DMS 273 (cell line): Measurements from ENCODE around the gene EPB41L2.
"Not testable (repeated sequence)": the region's sequence is repeated elsewhere in the genome, so short reads cannot be mapped to it uniquely, and the experiment has no call there.

Experiments used
- DNase-seq: peaks from one replicate; lab custom pipeline; 2025; ENCODE audit not compliant: unreplicated experiment; lab: John Stamatoyannopoulos, UW

Gene EPB41L2

DNA sequence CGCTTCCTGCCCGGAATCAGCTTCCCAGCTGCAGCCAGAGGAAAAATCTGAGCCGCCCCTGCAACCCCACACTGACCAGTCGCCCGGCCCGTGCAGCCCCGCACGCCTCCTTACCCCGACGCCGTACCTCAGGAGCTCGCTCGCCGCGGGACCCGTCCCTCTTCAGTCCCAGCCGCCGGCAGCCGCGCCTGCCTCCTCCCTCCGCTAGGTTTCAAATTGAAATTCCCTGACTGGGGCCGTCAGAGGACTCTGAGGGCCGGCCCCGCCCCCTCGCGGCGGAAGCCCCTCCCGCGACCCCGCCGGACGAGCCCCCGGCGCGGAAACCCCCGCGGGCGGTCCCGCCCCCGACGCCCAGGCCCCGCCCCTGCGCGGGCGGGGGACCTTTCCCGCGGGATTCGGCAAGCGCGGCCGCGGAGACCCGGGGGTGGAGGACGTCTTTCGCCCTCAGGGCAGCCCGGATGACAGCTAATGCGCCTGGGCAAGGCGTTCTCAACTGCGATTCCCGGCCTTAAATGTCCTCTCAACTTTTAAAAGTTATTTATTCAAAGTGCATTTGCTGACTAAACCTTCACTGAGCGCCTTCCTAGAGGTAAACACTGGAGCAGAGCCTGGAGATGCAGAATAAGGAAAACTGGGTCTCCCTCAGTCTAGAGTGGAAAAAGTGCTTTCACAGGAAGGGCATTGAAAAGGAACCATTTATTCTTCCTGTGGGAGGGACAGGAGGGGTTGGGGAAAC, at the start of gene EPB41L2:
Gene EPB41L2, minus strand, starts transcription at position 218 of the 736 bp plus-strand sequence. CDS start 106,760 bp downstream, outside the sequence.
- peak; percentile 92 for DNase-seq

DNA sequence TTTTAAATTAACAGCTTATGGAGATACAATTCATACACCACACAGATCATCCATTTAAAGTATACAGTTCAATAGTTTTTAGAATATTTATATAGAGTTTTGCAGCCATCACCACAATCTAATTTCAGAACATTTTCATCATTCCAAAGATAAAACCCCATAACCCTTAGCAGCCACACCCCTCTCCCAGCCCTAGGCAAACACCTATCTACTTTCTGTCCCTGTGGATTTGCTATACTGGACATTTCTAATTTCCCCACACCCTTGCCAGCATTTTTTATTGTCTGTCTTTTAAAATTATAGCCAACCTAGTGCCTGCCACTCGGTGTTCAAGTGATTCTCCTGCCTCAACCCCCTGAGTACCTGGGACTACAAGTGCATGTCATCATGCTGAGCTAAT, 49.2 kb upstream of the EPB41L2 start:
- no peak for DNase-seq

DNA sequence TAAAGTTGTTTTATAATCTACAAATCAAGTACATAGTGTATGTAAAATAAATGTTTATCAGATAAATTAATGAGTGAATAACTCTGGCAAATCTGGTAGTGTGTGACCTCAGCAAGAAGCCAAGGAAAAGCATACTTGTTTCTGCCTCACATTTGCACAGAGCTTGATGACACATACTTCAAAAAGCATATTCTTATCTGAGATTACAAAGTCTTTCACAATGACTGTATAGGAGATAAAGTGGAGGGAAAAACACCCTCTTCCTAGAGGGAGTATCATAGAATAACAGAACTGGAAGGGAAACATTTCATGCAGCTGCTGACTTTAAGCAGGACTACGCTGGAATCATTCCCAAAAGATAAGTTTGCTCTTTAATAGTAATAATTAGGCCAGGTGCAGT, 44.1 kb upstream of the EPB41L2 start:
- no peak for DNase-seq

DNA sequence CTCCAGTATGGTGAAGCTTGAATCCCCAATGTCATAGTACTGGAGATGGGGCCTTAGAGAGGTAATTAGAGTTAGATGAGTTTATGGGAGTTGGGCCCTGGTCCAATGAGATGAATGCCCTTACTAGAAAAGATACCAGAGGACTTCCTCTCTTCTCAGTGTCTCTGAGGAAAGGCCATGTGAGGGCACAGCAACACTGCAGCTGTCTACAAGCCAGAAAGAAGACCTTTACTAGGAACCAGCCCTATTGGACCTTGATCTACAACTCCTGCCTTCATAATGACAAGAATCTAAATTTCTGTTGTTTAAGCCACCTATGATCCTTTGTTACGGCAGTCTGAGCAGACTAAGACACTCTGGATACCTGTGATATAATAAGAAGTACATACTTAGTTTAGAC, 40.9 kb upstream of the EPB41L2 start:
- DNase-seq: no peak

DNA sequence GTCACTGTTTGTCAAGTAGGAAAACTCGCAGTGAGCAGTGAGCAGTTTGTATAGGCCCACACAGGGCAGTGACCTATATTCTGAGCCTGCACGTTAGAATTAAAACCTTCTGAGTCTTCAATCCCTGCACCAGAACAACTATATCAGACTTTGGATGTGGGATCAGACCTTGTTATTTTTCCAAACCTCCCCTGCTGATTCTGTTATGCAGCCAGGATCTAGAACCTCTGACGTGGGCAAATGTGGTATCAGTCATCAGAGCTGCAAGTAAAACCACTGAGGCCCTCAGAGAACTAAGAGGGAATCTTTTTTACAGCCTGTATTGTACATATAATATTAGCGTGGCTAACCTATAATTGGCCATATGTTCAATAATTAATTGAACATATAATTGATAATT, 40.3 kb upstream of the EPB41L2 start:
- no peak for DNase-seq

DNA sequence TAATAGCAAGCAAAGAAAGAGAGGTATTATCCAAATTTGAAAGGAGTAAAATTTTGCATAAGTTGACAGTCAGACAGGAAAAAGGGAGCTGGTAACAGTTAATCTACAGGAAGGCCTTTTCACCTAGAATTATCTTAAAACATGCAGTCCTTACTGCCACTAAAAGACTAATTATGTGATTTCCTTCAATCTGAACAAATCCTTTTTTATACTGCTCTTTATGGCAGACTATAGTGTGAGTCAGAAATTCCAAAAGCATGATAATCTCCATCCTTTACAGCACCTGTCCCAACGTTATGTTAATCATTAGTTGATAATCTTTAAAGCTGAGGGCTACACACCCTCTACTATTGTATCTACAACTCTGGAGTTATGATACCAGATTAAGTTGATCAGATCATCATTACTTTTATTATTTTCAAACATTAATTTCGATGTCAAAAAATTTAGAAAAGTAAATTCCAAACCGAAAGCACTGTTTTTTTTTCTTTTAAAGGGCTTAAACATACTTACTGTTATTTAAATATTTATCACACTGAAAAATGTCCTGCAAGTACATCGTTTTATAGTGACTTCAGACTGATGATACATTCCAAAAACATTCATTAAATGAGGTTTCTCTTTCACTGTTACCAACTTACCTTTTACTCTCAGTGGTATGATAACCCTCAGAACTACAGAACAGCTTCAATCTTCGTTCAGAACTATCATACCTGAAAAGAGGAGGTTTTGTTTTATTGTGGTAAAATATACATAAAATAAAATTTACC, 39.1 kb upstream of the EPB41L2 start:
- no peak for DNase-seq

DNA sequence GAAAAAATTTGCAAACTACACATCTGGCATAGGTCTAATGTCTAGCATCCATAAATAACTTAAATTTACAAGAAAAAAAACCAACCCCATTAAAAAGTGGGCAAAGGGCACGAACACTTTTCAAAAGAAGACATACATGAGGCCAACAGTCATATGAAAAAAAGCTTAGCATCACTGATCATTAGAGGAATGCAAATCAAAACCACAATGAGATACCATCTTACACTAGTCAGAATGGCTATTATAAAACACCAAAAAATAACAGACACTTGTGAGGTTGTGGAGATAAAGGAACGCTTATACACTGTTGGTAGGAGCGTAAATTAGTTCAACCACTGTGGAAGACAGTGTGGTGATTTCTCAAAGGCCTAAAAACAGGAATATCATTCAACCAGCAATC, 33.7 kb upstream of the EPB41L2 start:
- no peak for DNase-seq

DNA sequence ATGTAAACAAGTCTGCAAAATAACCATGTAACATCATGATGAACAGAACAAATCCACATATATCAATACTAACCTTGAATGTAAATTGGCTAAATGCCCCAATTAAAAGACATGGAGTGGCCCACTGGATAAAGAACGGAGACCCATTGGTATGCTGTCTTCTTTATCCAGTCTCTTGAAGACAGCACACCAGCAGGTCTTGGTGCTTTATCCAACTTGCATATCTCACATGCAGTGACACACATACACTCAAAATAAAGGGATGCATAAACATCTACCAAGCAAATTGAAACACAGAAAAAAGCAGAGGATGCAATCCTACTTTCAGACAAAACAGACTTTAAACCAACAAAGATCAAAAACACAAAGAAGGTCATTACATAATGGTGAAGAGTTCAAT, 30.3 kb upstream of the EPB41L2 start:
- no peak for DNase-seq

DNA sequence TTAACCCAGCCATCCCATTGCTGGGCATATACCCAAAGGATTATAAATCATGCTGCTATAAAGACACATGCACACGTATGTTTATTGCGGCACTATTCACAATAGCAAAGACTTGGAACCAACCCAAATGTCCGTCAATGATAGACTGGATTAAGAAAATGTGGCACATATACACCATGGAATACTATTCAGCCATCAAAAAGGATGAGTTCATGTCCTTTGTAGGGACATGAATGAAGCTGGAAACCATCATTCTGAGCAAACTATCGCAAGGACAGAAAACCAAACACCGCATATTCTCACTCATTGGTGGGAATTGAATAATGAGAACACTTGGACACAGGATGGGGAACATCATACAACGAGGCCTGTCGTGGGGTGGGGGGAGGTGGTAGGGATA, 28.9 kb upstream of the EPB41L2 start:
- DNase-seq: not testable (repeated sequence)

DNA sequence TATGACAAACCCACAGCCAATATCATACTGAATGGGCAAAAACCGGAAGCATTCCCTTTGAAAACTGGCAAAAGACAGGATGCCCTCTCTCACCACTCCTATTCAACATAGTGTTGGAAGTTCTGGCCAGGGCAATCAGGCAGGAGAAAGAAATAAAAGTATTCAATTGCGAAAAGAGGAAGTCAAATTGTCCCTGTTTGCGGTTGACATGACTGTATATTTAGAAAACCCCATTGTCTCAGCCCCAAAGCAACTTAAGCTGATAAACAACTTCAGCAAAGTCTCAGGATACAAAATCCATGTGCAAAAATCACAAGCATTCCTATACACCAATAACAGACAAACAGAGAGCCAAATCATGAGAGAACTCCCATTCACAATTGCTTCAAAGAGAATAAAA, 27.3 kb upstream of the EPB41L2 start:
- not testable (repeated sequence) for DNase-seq

DNA sequence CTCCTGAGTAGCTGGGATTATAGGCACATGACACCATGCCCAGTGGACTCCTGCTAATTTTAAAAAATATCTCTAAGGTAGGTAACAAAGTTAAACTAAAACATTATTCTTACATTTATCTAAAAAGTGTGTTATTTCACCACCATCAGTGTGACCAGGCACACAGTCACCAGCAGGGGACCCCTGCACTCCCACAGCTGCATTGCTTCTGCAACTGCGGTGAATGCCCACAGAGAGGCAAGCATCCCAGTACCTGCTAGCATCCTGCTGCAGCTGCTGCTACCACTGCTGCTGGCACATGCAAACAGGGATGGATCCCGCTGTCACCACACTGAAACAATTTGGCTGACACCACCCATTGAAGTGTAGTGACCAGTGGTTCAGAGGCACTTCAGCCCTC, 21.9 kb upstream of the EPB41L2 start:
- no peak for DNase-seq

DNA sequence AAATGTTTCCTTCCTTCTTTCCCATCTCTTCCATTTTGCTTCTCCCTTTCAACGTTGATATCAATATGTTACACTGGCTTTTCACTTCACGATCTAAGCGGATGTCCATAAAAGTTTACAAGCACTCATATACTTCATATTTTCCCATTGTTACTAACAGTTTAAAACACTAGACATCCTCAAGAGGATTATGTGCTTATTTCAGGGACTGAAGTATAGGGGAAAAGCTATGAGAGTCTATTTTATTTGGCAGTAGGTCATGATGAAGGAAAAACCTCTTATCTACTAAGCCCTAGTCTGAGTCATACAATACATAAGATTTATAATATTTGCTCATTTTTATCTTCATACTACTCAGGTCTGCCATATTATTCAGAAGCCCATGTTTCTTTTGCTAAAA, 20.6 kb upstream of the EPB41L2 start:
- DNase-seq: no peak

DNA sequence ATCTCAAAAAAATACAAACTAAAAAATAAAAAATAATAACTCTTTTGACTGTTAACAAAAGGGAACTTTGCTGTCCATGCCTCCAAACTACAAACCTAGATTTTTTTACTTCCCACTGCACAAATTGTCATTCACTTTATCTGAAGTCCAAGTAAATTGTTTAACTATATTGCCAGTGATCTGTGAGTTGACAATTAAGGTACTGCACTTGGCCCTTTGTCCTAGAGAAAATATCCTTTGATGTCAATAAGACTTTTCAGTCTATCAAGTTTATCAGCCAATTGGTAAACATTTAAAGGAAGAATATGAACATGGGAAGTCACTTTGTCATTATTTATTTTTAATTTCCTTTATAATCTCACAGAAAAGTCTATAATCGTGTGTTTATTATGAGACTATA, 19.3 kb upstream of the EPB41L2 start:
- no peak for DNase-seq

DNA sequence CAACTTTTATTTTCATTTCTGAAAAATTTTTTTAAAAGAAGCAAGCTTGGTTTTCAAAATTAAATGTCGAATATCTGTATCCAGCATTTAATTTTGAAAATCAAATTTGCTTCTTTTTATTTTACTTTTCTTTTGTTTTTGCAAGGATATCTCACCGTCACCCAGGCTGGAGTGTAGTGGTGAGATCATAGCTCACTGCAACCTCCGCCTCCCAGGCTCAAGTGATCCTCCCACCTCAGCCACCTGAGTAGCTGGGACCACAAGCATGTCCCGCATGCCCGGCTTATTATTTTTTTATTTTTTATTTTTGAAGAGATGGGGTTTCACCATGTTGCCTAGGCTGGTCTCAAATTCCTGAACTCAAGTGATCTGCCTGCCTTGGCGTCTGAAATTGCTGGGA, 17.0 kb upstream of the EPB41L2 start:
- no peak for DNase-seq

DNA sequence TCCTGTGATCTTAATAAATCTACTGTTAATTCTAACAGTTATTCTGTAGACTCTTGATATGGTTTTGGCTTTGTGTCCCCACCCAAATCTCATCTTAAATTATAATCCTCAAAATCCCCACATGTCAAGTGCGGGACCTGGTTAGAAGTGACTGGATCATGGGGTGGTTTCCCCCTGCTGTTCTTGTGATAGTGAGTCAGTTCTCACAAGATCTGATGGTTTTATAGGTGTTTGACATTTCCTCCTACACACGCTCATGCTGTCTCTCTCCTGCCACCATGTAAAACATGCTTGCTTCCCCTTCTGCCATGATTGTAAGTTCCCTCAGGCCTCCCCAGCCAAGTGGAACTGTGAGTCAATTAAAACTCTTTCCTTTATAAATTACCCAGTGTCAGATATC, 10.5 kb upstream of the EPB41L2 start:
- DNase-seq: no peak

DNA sequence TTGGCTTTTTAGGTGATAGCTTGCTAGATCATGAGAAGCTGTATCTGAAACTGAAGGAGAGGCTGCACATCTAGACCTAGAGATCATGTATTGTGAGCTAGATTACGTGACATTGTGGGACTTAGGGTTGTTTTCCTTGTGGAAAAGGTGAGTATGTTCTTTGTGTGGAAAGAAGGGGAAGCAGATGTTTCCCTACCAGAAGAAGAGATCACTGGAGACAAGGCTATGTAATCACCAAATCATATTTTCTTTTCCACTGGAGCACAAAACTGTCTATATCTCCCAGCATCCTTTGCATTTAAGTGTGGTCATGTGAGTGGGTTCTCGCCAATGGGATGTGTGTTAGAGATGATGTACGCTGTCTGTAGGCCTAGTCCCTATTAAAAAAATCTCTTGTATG, 7.0 kb upstream of the EPB41L2 start:
- DNase-seq: no peak

DNA sequence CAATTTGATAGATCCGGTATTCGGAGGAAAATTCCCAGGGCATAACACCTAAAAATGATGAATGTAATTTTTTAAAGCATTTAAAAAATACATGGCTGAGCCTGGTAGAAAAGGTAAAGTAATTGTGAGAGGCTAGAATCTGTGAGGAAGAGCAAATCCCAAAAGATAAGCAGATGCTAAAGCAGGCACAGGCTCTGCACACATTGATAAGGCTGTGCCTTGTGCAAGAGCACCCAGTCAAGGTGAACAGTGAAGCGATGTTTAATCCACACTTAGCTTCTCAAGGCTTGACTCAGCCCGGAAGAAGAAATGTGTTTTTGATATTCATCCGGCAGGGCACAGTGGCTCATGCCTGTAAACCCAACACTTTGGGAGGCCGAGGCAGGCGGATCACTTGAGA, 5.1 kb upstream of the EPB41L2 start:
- DNase-seq: no peak

DNA sequence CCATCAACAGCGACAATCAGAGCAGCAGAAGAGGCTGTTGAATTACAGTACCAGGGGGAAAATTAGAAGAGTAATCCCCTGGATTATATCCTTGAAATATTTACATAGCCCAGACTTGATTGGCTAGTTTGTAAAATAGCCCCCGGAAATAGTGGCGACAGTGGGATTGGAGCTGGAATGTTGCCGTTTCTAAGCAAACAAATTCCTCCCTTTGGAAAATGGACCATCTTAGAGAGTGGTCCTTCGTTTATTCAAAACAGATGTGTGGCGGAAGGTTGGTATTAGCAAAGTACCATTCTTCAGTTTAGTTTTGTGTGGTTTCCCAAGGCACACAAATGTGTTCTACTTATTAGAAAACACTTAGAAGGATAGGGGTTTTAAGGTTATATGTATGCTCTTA, 4.5 kb upstream of the EPB41L2 start:
- no peak for DNase-seq

DNA sequence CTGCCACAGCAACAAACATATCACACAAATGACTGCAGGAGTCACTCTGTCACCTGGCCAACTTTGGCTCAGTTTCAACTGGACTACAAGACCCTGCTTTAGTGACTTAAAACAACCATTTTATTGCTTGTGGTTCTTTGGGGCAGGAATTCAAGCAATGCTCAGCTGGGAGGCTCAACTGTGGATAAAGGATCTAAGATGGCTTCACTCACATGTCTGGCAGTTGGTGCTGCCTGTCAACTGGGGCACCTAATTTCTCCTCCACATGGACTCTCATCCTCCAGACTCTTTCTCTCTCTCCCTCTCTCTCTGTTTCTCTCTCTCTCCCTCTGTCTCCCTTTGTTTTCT, 2.8 kb upstream of the EPB41L2 start:
- DNase-seq: no peak

DNA sequence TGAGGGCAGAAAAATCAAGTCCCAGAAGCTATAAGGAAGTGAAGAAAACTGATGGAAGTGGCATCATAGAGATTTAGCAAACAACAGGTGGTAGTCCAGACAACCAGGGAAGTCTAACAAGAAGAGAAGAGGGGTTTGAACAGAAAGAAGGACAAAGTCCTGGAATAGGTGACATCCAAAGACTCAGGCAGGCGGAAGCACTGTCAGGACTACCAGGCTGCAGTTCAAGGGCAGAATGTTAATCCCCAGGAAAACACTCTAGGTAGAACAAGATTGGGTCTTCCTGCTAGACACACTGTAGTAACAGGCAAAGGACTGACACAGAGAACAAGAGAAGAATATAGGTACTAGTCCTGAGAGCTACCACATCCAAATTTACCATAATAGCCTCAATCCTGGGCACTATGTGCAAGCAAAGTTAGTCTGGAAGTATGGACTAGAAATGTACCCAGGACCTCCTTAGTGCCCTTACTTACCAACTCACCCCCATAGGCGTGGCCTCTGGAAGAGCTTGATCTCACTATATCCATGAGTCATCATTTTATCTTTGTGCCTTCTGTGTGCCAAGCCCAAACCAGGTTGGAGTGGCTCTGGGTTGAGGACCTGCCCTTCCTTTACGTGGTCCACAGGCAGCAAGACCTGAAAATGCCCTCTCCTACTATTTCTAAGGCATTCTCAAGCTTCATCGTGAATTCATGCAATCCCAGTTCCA, 2.2 kb upstream of the EPB41L2 start:
- no peak for DNase-seq

DNA sequence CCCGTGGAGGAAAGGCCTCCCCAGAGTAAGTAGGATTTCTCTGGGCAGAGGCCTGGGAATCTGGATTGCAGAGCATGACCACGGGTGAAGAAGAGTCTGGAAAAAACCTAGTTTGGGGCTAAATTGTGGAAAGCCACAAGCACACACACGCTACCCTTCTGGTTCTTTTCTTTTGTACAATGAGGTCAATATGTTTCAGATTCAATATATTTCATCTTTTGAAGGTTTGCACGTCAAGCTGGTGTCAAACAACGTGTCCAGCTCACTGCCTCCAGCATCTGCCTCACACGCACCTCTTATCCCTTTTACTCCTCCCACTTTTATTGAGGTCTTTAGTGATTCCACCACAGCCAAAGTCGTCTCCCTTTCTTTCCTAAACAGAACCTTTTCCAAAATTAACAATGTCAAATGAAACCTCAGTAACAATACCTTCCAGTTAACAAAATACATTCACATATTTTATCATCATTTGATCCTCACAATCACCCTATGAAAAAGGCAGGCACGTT, 773 bp upstream of the EPB41L2 start:
- DNase-seq: no peak
